GM12878 (cell line): Measurements from ENCODE around the gene KIF25. TPM values are rescaled to one million over a fixed set of nuclear protein-coding genes. Genes with fewer than 3 reads are reported as not detected.

Experiments
- ATAC-seq: fragments of 200-7000 bp; cut with Tn5 transposase; 3 replicates; pipeline ENCODE4 v1.9.1; 2020; ENCODE audit warnings: mild to moderate bottlenecking, moderate library complexity
- BruUV-seq: library from RNA; stranded (reverse); fragments of 400-500 nt; replicated peaks from 2 replicates; lab custom pipeline; 2021; lab: Mats Ljungman, UMichigan
- CTCF ChIA-PET: fragments of 300-600 bp; sonication (Branson Sonifier 250); formaldehyde crosslinking; extraction: SDS; loops from one replicate; lab custom pipeline; 2021; ENCODE audit warnings: inconsistent platforms; lab: Yijun Ruan, JAX
- POLR2A ChIA-PET: fragments of 350-600 bp; formaldehyde crosslinking; extraction: SDS; loops from one replicate; lab custom pipeline; 2021; ENCODE audit warnings: inconsistent platforms; lab: Charles Lee
- RAD21 ChIA-PET: fragments of 300-600 bp; sonication (Branson Sonifier 250); formaldehyde crosslinking; loops from one replicate; lab custom pipeline; 2023; ENCODE audit warnings: antibody characterized with exemption; ENCODE audit not compliant: unreplicated experiment; lab: Charles Lee
- SMC1A ChIA-PET: fragments of 300-600 bp; sonication (Branson Sonifier 250); formaldehyde crosslinking; loops from one replicate; lab custom pipeline; 2023; ENCODE audit not compliant: unreplicated experiment, uncharacterized antibody; lab: Charles Lee
- DNase-seq: peaks from one replicate; pipeline ENCODE4 v3.0.0-alpha.2; 2011; ENCODE audit warnings: low read depth, low spot score
- FAIRE-seq: peaks from 3 replicates; lab custom pipeline; 2011; peaks lifted over from hg19 to GRCh38; lab: Jason Lieb, UNC
- H2AFZ ChIP-seq: 2 replicates; pipeline ENCODE4 v1.6.0; 2011; ENCODE audit warnings: low read depth, low read length, control low read depth; ENCODE audit not compliant: control insufficient read depth
- H3K27ac ChIP-seq: 2 replicates; pipeline ENCODE4 v1.5.1; 2011; ENCODE audit warnings: control low read depth; ENCODE audit not compliant: control insufficient read depth, insufficient read depth
- H3K27me3 ChIP-seq, 2 experiments: replicated peaks in 1 of 2; 2 replicates each; pipeline versions ENCODE4 v1.6.0 to v1.6.1; 2011; ENCODE audit warnings: low read length in 1 of 2; ENCODE audit not compliant: control insufficient read depth in 2 of 2, insufficient read depth in 2 of 2
- H3K36me3 ChIP-seq, 2 experiments: 2 replicates each; pipeline ENCODE4 v1.5.1; 2011; ENCODE audit warnings: low read length in 1 of 2; ENCODE audit not compliant: control insufficient read depth in 2 of 2, insufficient read depth in 2 of 2
- H3K4me1 ChIP-seq: 2 replicates; pipeline ENCODE4 v1.6.1; 2011; ENCODE audit warnings: mild to moderate bottlenecking, low read length, moderate library complexity, mixed read lengths; ENCODE audit not compliant: control insufficient read depth, insufficient read depth
- H3K4me2 ChIP-seq: 2 replicates; pipeline ENCODE4 v1.6.0; 2011; ENCODE audit warnings: control low read depth; ENCODE audit not compliant: control insufficient read depth, insufficient read depth
- H3K4me3 ChIP-seq: fragments of 200-600 bp; sonication (generic); 2 replicates; pipeline ENCODE4 v1.5.1; 2016
- H3K79me2 ChIP-seq: 2 replicates; pipeline ENCODE4 v1.6.0; 2011; ENCODE audit warnings: low read length; ENCODE audit not compliant: control insufficient read depth, insufficient read depth
- H3K9ac ChIP-seq: 2 replicates; pipeline ENCODE4 v1.8.0; 2011; ENCODE audit warnings: low read length, control low read depth, mixed read lengths; ENCODE audit not compliant: control insufficient read depth, insufficient read depth
- H3K9me3 ChIP-seq: replicated peaks from 3 replicates; pipeline ENCODE4 v1.5.1; 2011; ENCODE audit warnings: mild to moderate bottlenecking, low read length; ENCODE audit not compliant: control insufficient read depth, insufficient read depth
- H4K20me1 ChIP-seq: 2 replicates; pipeline ENCODE4 v1.6.0; 2011; ENCODE audit not compliant: control insufficient read depth, insufficient read depth
- CBFB ChIP-seq: IDR thresholded peaks from 2 replicates; pipeline ENCODE4 v1.6.1; 2016; ENCODE audit warnings: antibody characterized with exemption, low read depth
- NFIC ChIP-seq: IDR thresholded peaks from 2 replicates; pipeline ENCODE4 v1.6.1; 2012; ENCODE audit warnings: low read depth, mild to moderate bottlenecking, inconsistent platforms, low read length, moderate library complexity
- TBL1XR1 ChIP-seq: IDR thresholded peaks from 2 replicates; pipeline ENCODE4 v1.6.1; 2012; ENCODE audit warnings: low read depth, low read length, improper control_type of control experiment
- TCF7 ChIP-seq: IDR thresholded peaks from 2 replicates; pipeline ENCODE4 v1.6.1; 2014; ENCODE audit warnings: antibody characterized with exemption, borderline replicate concordance
- WGBS: methylation state at CpG from one replicate; pipeline ENCODE4 v1.1.6; 2016; ENCODE audit warnings: low lambda C conversion rate; ENCODE audit not compliant: insufficient replicate concordance, insufficient coverage; ENCODE audit errors: missing lambda C conversion rate; 5-methylcytosine and 5-hydroxymethylcytosine counted together
- in situ Hi-C: fragments of 300-500 bp; cut with MboI; formaldehyde crosslinking; loops from 9 replicates; pipeline ENCODE4 v1.14.3; 2018; ENCODE audit warnings: mixed read lengths
- intact Hi-C: fragments of 100-400 bp; cut with micrococcal nuclease; formaldehyde crosslinking; loops from one replicate; pipeline ENCODE4 v1.14.2; 2022; ENCODE audit not compliant: unreplicated experiment
- polyA plus RNA-seq, 11 experiments: library from polyadenylated mRNA; depleted of rRNA in 4 of 11; unstranded in 6 of 11; stranded (reverse) in 5 of 11; fragments of >200 nt; fragmentation: Nextera tagmentation in 4 of 11; fragmentation: Illumina TruSeq in 1 of 11; extraction: Ambion mirVana in 4 of 11; extraction: Trizol in 1 of 11; gene quantifications; 1 replicate in 1 of 11; 2 replicates in 10 of 11; pipeline versions ENCODE4 v1.2.1 to v1.2.3, GENCODE V29; 2011 to 2016; ENCODE audit warnings: inconsistent platforms in 2 of 11, missing spikeins in 2 of 11, low read depth in 1 of 11
- total RNA-seq, 4 experiments: library from RNA; depleted of rRNA in 3 of 4; stranded (reverse); fragments of >200 nt in 3 of 4; fragmentation: Illumina TruSeq in 1 of 4; extraction: Trizol in 1 of 4; gene quantifications; 2 replicates each; pipeline versions ENCODE4 v1.2.1 to v1.2.3, GENCODE V29; 2013 to 2021
- TF ChIP-seq, protein P1 (sequence below): fragments of 450-650 bp; IDR thresholded peaks from 2 replicates; pipeline ENCODE4 v1.6.1; 2017; ENCODE audit warnings: mild to moderate bottlenecking

The KIF25 gene
- total and polyA plus RNA-seq, 10 of the 15 experiments (the other 5 are each of a cell fraction or from before 2014, with no cell fraction given): not detected

DNA sequence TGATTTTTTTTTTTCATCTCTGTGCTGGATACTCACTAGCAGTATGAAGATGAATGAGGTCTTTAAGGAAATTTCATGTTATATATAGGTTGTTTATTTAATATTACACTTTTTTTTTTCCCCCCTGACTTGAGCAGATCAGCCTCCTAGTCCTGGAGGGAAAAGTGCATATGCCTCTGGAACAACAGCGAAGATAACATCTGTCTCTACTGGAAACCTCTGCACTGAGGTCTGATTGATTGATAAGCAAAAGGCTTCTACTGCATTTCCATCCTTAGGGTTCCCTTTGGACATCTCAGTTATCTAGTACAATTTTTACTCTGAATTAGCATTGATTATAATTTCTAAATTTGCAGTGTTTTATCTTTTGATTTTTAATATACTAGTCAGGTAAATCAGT, 49.8 kb upstream of the KIF25 start (continued):
- TF ChIP-seq, protein P1, sequence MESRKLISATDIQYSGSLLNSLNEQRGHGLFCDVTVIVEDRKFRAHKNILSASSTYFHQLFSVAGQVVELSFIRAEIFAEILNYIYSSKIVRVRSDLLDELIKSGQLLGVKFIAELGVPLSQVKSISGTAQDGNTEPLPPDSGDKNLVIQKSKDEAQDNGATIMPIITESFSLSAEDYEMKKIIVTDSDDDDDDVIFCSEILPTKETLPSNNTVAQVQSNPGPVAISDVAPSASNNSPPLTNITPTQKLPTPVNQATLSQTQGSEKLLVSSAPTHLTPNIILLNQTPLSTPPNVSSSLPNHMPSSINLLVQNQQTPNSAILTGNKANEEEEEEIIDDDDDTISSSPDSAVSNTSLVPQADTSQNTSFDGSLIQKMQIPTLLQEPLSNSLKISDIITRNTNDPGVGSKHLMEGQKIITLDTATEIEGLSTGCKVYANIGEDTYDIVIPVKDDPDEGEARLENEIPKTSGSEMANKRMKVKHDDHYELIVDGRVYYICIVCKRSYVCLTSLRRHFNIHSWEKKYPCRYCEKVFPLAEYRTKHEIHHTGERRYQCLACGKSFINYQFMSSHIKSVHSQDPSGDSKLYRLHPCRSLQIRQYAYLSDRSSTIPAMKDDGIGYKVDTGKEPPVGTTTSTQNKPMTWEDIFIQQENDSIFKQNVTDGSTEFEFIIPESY: no peak
- no peak for TF ChIP-seq NFIC
- TF ChIP-seq, all 136 proteins: peak for 0

DNA sequence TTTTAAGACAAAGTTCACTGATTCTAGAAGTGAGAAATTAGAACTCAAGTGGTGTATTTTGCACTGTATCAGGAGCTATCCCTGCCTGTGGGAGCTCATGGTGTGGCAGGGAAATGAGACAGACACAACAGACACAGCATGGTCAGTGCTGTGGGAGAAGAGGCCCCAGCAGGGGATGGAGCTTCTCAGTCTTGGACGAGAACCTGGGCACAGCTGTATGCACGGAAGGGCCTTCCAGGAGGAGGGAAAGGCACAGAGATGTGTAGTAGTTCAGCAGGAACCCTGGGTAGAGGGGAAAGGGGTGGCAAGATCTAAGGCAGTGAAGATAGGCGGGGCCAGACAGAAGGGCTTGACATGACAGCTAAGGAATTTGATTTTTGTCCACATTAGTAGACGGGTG, 48.8 kb upstream of the KIF25 start:
- Histone ChIP-seq H3K27me3 (no peaks in the 10 kb centered on the region), H3K36me3 (peaks cover 12% of the 10 kb centered on the region in 2 experiments), H3K9ac (no peak overlapping the region), H3K79me2 (no peaks in the 10 kb centered on the region), H3K9me3 (no peaks in the 10 kb centered on the region), H3K27ac (no peak overlapping the region), H3K4me3 (no peak overlapping the region), H3K4me2 (no peak overlapping the region), H3K4me1 (no peaks in the 10 kb centered on the region), H4K20me1 (no peaks in the 10 kb centered on the region), H2AFZ (no peak overlapping the region)
- 93% methylated on average over 4 of the region's 4 CpGs for WGBS
- ATAC-seq (no peak), DNase-seq (no peak), FAIRE-seq (no peak)
- ChIA-PET POLR2A (no interaction called here), SMC1A (interaction anchor here (1.1 kb wide), 1 partner anchor 16 kb away, joined by 3 read pairs; no protein-coding TSS in a partner anchor), RAD21 (no interaction called here), CTCF (no interaction called here)
- no peak for TF ChIP-seq TCF7
- TF ChIP-seq CBFB: no peak
- no peak for TF ChIP-seq TBL1XR1
- BruUV-seq: no TSS peak
- intact Hi-C loops: no loop called here
- in situ Hi-C loops: no loop called here
